NB4 (cell line): Measurements from ENCODE around the gene C4orf51.

ENCODE experiments used
- MYC ChIP-seq: IDR thresholded peaks from 2 replicates; pipeline ENCODE4 v1.6.1; 2011; ENCODE audit warnings: low read depth, low read length
- POLR2A ChIP-seq: IDR thresholded peaks from 2 replicates; pipeline ENCODE4 v1.6.1; 2011; ENCODE audit warnings: mild to moderate bottlenecking; ENCODE audit not compliant: insufficient read length; ENCODE audit errors: extremely low read depth
- TF ChIP-seq, protein P1 (sequence below): IDR thresholded peaks from one replicate; pipeline ENCODE4 v1.5.1; 2012; ENCODE audit warnings: low read depth, low read length
- TF ChIP-seq, protein P2 (sequence below): IDR thresholded peaks from 2 replicates; pipeline ENCODE4 v1.6.1; 2011; ENCODE audit warnings: low read depth, low read length

DNA sequence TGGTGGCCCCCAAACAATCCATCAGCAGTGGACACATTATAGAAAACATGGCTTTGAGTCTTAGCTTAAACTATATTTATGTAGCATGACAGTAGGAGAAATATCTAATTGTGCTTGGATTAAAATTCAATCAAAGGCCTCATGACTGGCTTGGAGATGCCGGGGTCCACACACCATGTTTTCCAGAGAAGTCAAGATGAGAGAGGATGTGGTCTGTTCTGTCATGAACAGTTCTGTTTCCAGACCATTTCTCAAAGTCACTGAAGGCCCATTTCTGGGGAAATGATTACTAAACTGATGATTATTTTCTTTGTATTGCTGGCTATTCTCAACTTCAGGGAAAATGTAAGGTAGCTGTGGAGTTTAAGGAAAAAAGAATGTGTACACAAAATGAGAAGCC lies 76.3 kb downstream of the C4orf51 start:
- TF ChIP-seq, protein P1, sequence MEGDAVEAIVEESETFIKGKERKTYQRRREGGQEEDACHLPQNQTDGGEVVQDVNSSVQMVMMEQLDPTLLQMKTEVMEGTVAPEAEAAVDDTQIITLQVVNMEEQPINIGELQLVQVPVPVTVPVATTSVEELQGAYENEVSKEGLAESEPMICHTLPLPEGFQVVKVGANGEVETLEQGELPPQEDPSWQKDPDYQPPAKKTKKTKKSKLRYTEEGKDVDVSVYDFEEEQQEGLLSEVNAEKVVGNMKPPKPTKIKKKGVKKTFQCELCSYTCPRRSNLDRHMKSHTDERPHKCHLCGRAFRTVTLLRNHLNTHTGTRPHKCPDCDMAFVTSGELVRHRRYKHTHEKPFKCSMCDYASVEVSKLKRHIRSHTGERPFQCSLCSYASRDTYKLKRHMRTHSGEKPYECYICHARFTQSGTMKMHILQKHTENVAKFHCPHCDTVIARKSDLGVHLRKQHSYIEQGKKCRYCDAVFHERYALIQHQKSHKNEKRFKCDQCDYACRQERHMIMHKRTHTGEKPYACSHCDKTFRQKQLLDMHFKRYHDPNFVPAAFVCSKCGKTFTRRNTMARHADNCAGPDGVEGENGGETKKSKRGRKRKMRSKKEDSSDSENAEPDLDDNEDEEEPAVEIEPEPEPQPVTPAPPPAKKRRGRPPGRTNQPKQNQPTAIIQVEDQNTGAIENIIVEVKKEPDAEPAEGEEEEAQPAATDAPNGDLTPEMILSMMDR, result no peak
- TF ChIP-seq POLR2A (no peak), MYC (no peak)
- TF ChIP-seq, protein P2, sequence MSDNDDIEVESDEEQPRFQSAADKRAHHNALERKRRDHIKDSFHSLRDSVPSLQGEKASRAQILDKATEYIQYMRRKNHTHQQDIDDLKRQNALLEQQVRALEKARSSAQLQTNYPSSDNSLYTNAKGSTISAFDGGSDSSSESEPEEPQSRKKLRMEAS, result no peak
